D721Med (cell line): ENCODE data around the gene PFN3.

Experiments used
- DNase-seq: peaks from one replicate; pipeline ENCODE4 v3.0.0; 2011; ENCODE audit warnings: low spot score; ENCODE audit not compliant: insufficient read length
- FAIRE-seq: peaks from 2 replicates; lab custom pipeline; 2011; peaks lifted over from hg19 to GRCh38; lab: Jason Lieb, UNC
- TF ChIP-seq, protein P1 (sequence below): IDR thresholded peaks from 2 replicates; pipeline ENCODE4 v1.5.1; 2012; ENCODE audit warnings: mild to moderate bottlenecking, control low read depth; ENCODE audit not compliant: insufficient read depth; ENCODE audit errors: missing control alignments

PFN3 gene

GRCh38 chr5:177435847-177436536 lies 35.5 kb upstream of the PFN3 start:
- DNase-seq: no peak
- TF ChIP-seq, protein P1, sequence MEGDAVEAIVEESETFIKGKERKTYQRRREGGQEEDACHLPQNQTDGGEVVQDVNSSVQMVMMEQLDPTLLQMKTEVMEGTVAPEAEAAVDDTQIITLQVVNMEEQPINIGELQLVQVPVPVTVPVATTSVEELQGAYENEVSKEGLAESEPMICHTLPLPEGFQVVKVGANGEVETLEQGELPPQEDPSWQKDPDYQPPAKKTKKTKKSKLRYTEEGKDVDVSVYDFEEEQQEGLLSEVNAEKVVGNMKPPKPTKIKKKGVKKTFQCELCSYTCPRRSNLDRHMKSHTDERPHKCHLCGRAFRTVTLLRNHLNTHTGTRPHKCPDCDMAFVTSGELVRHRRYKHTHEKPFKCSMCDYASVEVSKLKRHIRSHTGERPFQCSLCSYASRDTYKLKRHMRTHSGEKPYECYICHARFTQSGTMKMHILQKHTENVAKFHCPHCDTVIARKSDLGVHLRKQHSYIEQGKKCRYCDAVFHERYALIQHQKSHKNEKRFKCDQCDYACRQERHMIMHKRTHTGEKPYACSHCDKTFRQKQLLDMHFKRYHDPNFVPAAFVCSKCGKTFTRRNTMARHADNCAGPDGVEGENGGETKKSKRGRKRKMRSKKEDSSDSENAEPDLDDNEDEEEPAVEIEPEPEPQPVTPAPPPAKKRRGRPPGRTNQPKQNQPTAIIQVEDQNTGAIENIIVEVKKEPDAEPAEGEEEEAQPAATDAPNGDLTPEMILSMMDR: no peak

DNA sequence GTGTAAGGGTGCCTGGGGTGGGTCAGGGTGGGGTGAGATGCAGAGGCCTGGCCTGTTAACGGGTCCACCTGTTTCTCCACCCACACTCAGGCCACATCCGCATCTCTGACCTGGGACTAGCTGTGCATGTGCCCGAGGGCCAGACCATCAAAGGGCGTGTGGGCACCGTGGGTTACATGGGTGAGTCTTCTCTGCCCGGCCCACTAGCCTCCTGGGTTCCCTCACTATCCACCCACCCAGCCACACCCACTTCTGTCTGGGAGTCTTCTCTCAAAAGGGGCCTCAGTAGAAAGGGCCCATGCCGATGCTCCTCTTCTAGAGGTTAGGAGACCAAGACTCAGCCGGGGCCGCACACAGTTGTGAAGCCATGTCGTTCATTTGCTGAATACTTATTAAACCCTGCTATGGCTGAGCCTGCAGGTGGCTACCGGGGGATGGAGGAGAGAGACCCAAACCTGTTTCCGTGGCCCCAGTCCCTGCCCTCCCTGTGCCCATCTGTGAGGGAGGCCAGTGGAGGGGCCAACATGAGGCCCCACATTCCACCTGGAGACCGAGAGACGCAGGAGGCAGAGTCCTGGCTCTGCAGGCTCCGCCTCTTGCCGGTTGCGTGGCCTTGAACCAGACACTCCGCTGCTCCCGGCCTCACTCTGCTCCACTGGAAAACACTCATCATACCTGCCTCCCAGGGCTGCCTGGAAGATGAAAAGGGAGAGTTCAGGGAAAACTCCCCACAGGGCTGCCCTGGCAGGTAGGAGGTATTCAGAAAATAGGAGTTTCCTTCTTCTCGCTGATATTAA lies 34.7 kb upstream of the PFN3 start:
- no peak for DNase-seq
- TF ChIP-seq, protein P1: no peak
- no peak for FAIRE-seq

More at GRCh38 chr5:177435847-177436536, 35.5 kb upstream of the PFN3 start:
- no peak for FAIRE-seq

DNA sequence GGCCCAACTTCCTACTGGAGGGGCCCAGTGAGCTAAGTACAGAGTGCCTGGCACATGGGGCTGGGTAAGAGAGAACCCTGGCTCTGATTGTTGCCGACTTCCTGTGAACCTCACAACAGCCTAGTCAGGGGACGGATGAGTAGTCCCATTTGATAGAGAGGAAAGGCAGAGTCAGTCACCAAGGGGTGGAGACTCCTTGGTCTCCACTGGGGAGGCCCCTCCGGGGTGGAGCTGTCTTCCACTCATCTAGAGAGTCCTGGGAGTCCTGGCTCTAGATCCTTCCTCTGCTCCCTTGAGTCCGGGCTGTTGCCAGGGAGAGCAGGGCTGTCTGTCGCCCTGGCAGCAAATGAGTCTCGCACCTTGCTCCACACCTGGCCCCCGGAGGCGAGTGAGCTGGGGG lies 34.0 kb upstream of the PFN3 start:
- DNase-seq (no peak), FAIRE-seq (no peak)
- TF ChIP-seq, protein P1: no peak

DNA sequence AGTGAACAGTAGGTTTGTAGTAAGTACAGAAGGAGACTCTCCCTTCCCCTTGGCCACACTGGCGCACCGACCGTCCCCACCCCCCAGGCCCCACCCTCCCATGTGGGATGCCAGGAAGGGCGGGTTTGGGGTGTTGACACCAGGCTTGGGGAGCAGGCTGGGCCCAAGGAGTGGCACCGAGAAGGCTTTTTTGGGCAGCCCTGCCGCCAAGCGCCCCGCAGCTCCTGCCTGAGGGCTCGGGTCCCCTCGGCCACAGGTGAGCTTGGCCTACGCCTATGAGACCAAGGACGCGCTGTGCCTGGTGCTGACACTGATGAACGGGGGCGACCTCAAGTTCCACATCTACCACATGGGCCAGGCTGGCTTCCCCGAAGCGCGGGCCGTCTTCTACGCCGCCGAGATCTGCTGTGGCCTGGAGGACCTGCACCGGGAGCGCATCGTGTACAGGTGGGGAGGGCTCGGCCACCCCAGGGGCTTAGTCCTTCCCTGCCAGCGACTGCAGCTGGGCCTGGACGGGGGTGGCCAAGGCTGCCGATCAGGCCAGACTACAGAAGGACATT lies 33.3 kb upstream of the PFN3 start:
- TF ChIP-seq, protein P1: no peak

GRCh38 chr5:177432839-177433657 lies 32.6 kb upstream of the PFN3 start:
- no peak for FAIRE-seq
- no peak for DNase-seq
- TF ChIP-seq, protein P1: no peak

More for the DNA sequence above, 33.3 kb upstream of the PFN3 start:
- no peak for DNase-seq
- no peak for FAIRE-seq

DNA sequence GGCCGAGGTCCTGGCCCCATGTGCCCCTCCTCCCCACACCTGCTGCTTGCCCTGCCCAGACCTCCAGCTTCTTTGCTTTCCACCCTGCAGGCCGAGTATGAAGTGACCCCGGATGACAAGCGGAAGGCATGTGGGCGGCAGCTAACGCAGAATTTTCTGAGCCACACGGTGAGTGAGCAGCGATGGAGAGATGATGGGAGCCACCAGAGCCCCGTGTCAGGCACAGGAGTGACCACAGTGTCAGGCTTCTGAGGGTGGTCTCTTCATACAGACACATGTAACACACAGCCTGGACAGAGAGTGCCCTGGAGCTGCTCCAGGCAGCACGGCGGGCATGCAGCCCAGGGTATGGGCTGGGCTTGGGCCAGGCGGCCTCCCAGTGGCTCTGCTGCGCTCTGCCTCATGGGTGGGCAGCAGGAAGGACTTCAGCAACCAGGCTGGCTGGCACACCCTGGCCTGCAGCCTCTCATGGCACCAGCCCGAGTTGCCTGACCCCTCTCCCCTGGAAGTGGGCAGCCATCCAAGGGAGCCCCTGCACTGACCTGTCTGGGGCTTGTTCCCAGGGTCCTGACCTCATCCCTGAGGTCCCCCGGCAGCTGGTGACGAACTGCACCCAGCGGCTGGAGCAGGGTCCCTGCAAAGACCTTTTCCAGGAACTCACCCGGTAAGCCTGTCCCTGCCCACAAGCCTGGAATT lies 31.8 kb upstream of the PFN3 start:
- TF ChIP-seq, protein P1: no peak
- no peak for DNase-seq
- no peak for FAIRE-seq
